KOPT-K1 (cell line): ENCODE results near the gene MAB21L4.

ENCODE experiments used
- H3K27ac ChIP-seq: fragments of 200-600 bp; sonication (generic); 2 replicates; pipeline ENCODE4 v1.5.1; 2016; ENCODE audit warnings: antibody characterized with exemption, mild to moderate bottlenecking, low read depth, low read length; ENCODE audit not compliant: poor library complexity, severe bottlenecking
- H3K36me3 ChIP-seq: fragments of 200-600 bp; sonication (generic); 2 replicates; pipeline ENCODE4 v1.5.1; 2017; ENCODE audit warnings: antibody characterized with exemption, mild to moderate bottlenecking, low read length, moderate library complexity; ENCODE audit not compliant: insufficient read depth
- H3K9me3 ChIP-seq: fragments of 200-600 bp; sonication (generic); 2 replicates; pipeline ENCODE4 v1.5.1; 2017; ENCODE audit warnings: antibody characterized with exemption, low read length, mild to moderate bottlenecking; ENCODE audit not compliant: insufficient read depth, poor library complexity, severe bottlenecking

Gene MAB21L4

GRCh38 chr2:240885566-240885965 is 10.4 kb downstream of the MAB21L4 start:
- H3K36me3 ChIP-seq = no peaks in the 10 kb centered on the region
- H3K9me3 ChIP-seq = no peaks in the 10 kb centered on the region
- H3K27ac ChIP-seq = no peak overlapping the region

GRCh38 chr2:240884745-240885144 is 11.2 kb downstream of the MAB21L4 start:
- Histone ChIP-seq H3K27ac (no peak overlapping the region), H3K36me3 (no peaks in the 10 kb centered on the region)

GRCh38 chr2:240884221-240884620 is 11.7 kb downstream of the MAB21L4 start:
- Histone ChIP-seq H3K9me3 (no peaks in the 10 kb centered on the region), H3K36me3 (no peaks in the 10 kb centered on the region), H3K27ac (no peak overlapping the region)

More at GRCh38 chr2:240884745-240885144, 11.2 kb downstream of the MAB21L4 start:
- no peaks in the 10 kb centered on the region for H3K9me3 ChIP-seq

- Histone ChIP-seq H3K36me3 (no peaks in the 10 kb centered on the region), H3K9me3 (no peaks in the 10 kb centered on the region), H3K27ac (no peak overlapping the region)
These were observed 14.0 kb downstream of the MAB21L4 start for GRCh38 chr2:240881913-240882312.

- Histone ChIP-seq H3K36me3 (no peaks in the 10 kb centered on the region), H3K27ac (no peak overlapping the region), H3K9me3 (no peaks in the 10 kb centered on the region)
These were observed 16.9 kb downstream of the MAB21L4 start for GRCh38 chr2:240879105-240879504.

- Histone ChIP-seq H3K27ac (no peak overlapping the region), H3K9me3 (no peaks in the 10 kb centered on the region), H3K36me3 (no peaks in the 10 kb centered on the region)
These were observed 17.5 kb downstream of the MAB21L4 start for GRCh38 chr2:240878341-240878936.

- H3K36me3 ChIP-seq = no peaks in the 10 kb centered on the region
- no peak overlapping the region for H3K27ac ChIP-seq
- no peaks in the 10 kb centered on the region for H3K9me3 ChIP-seq
These were observed 18.3 kb downstream of the MAB21L4 start for GRCh38 chr2:240877460-240878340.

- Histone ChIP-seq H3K36me3 (no peaks in the 10 kb centered on the region), H3K9me3 (no peaks in the 10 kb centered on the region), H3K27ac (no peak overlapping the region)
These were observed 19.3 kb downstream of the MAB21L4 start for GRCh38 chr2:240876475-240877251.

- no peaks in the 10 kb centered on the region for H3K36me3 ChIP-seq
- no peaks in the 10 kb centered on the region for H3K9me3 ChIP-seq
- H3K27ac ChIP-seq = no peak overlapping the region
These were observed 19.9 kb downstream of the MAB21L4 start for GRCh38 chr2:240876035-240876474.

GRCh38 chr2:240875228-240876034 is 20.5 kb downstream of the MAB21L4 start:
- no peak overlapping the region for H3K27ac ChIP-seq
- no peaks in the 10 kb centered on the region for H3K9me3 ChIP-seq
- no peaks in the 10 kb centered on the region for H3K36me3 ChIP-seq

- H3K9me3 ChIP-seq = no peaks in the 10 kb centered on the region
- no peaks in the 10 kb centered on the region for H3K36me3 ChIP-seq
- H3K27ac ChIP-seq = no peak overlapping the region
These were observed 21.2 kb downstream of the MAB21L4 start for GRCh38 chr2:240874715-240875227.

GRCh38 chr2:240873805-240874714 is 21.9 kb downstream of the MAB21L4 start:
- Histone ChIP-seq H3K9me3 (no peaks in the 10 kb centered on the region), H3K27ac (no peak overlapping the region), H3K36me3 (no peaks in the 10 kb centered on the region)

GRCh38 chr2:240873098-240873788 is 22.7 kb downstream of the MAB21L4 start:
- no peaks in the 10 kb centered on the region for H3K9me3 ChIP-seq
- H3K36me3 ChIP-seq = no peaks in the 10 kb centered on the region
- H3K27ac ChIP-seq = no peak overlapping the region
